A673 (cell line): Measurements from ENCODE around the gene PTRH1. TPM values are rescaled to one million over a fixed set of nuclear protein-coding genes. Genes with fewer than 3 reads are reported as not detected.

Source experiments
- BruUV-seq: library from RNA; stranded (reverse); fragments of 400-500 nt; replicated peaks from 2 replicates; lab custom pipeline; 2021; lab: Mats Ljungman, UMichigan
- CTCF ChIA-PET: fragments of 300-600 bp; sonication (Branson Sonifier 250); formaldehyde crosslinking; loops from one replicate; lab custom pipeline; 2022; ENCODE audit warnings: antibody characterized with exemption; lab: Charles Lee
- POLR2A ChIA-PET: fragments of 300-600 bp; sonication (Branson Sonifier 250); formaldehyde crosslinking; loops from one replicate; lab custom pipeline; 2022; ENCODE audit warnings: antibody characterized with exemption; ENCODE audit not compliant: low non-redundant PET; lab: Charles Lee
- DNase-seq: peaks from one replicate; pipeline ENCODE4 v3.0.0-alpha.2; 2015; ENCODE audit warnings: low spot score
- H3K27ac ChIP-seq: fragments of 200-600 bp; sonication (generic); 2 replicates; pipeline ENCODE4 v1.5.1; 2016; ENCODE audit warnings: mixed run types, low read depth, mild to moderate bottlenecking, mixed read lengths, antibody characterized with exemption, low read length; ENCODE audit not compliant: poor library complexity, severe bottlenecking
- H3K27me3 ChIP-seq: fragments of 200-600 bp; sonication (generic); replicated peaks from 2 replicates; pipeline ENCODE4 v1.6.1; 2017; ENCODE audit warnings: mixed run types, low read depth, mild to moderate bottlenecking, mixed read lengths, antibody characterized with exemption, low read length; ENCODE audit not compliant: insufficient read depth, poor library complexity
- H3K36me3 ChIP-seq: fragments of 200-600 bp; sonication (generic); 2 replicates; pipeline ENCODE4 v1.6.1; 2016; ENCODE audit warnings: mixed run types, mild to moderate bottlenecking, mixed read lengths, antibody characterized with exemption, low read length; ENCODE audit not compliant: insufficient read depth, poor library complexity, severe bottlenecking
- H3K4me1 ChIP-seq: fragments of 200-600 bp; sonication (generic); 2 replicates; pipeline ENCODE4 v1.6.1; 2017; ENCODE audit warnings: mixed run types, mild to moderate bottlenecking, mixed read lengths, antibody characterized with exemption, low read length; ENCODE audit not compliant: insufficient read depth, poor library complexity, severe bottlenecking
- H3K4me3 ChIP-seq: fragments of 200-600 bp; sonication (generic); 2 replicates; pipeline ENCODE4 v1.5.1; 2016; ENCODE audit warnings: low read depth, mixed run types, mild to moderate bottlenecking, mixed read lengths, low read length; ENCODE audit not compliant: poor library complexity, severe bottlenecking
- H3K9me3 ChIP-seq: fragments of 200-600 bp; sonication (generic); 2 replicates; pipeline ENCODE4 v1.6.1; 2016; ENCODE audit warnings: mixed run types, low read depth, mild to moderate bottlenecking, mixed read lengths, antibody characterized with exemption, low read length; ENCODE audit not compliant: poor library complexity, severe bottlenecking
- EZH2 ChIP-seq: fragments of 200-600 bp; sonication (generic); IDR thresholded peaks from 2 replicates; pipeline ENCODE4 v1.6.1; 2017; ENCODE audit warnings: borderline replicate concordance, low read depth, mild to moderate bottlenecking, mixed read lengths, antibody characterized with exemption, low read length; ENCODE audit not compliant: poor library complexity, severe bottlenecking
- intact Hi-C: fragments of 100-400 bp; cut with micrococcal nuclease; formaldehyde crosslinking; loops from one replicate; pipeline ENCODE4 v1.10.0; 2022; ENCODE audit not compliant: unreplicated experiment
- total RNA-seq: library from RNA; stranded (reverse); gene quantifications from 2 replicates; pipeline ENCODE4 v1.2.3, GENCODE V29; 2021
- TF ChIP-seq, protein P1 (sequence below): fragments of 300-800, 200-600 bp; sonication (generic); conservative IDR thresholded peaks from 2 replicates; pipeline ENCODE4 v1.5.1; 2017; ENCODE audit warnings: low read depth, mild to moderate bottlenecking, antibody characterized with exemption, low read length, moderate library complexity, mixed read lengths

The PTRH1 gene
- total RNA-seq, 1 experiment from 2014 or later = 9.3 TPM

DNA sequence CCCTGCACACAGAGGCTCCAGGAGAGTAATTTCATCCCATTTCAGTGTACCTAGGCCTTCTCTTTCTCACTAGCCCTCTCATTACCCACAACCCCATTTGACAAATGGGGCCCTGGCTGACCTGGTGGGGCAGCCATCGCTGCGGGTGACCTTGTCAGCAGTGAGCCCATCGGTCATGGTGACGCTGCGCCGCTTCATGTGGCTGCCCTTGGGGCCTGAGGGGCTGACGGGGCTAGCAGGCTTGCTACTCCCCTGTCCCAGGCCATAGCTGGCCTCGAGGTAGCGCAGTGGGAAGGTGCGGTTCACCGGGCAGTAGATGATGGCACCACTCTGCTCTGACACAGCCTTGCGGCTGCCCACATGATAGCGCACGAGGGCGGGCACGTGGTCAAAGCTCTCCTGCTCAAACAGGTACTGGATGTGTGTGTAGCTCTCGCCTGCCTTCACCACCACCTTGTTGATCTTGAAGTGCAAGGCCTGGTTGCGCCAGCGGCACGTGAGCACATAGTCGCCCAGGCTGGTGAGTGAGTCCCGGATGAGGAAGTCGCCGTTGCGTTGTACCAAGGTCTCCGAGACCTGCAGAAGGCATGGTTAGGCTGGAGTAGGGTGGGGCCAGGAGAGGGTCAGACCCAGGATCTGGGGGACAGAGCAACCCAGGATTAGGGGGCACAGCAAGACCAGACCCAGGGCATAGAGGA, 33.8 kb upstream of the PTRH1 start:
- CTCF ChIA-PET = no interaction called here
- no TSS peak for BruUV-seq
- intact Hi-C loops = no loop called here
- no peak overlapping the region for H3K27ac ChIP-seq
- H3K9me3 ChIP-seq = no peaks in the 10 kb centered on the region
- no peak overlapping the region for H3K4me3 ChIP-seq
- peaks cover under 1% of the 10 kb centered on the region for H3K4me1 ChIP-seq
- POLR2A ChIA-PET = no interaction called here
- no peaks in the 10 kb centered on the region for H3K36me3 ChIP-seq
- DNase-seq = no peak
- H3K27me3 ChIP-seq = peaks cover 30% of the 10 kb centered on the region
- no peak for TF ChIP-seq EZH2
- TF ChIP-seq, protein P1, sequence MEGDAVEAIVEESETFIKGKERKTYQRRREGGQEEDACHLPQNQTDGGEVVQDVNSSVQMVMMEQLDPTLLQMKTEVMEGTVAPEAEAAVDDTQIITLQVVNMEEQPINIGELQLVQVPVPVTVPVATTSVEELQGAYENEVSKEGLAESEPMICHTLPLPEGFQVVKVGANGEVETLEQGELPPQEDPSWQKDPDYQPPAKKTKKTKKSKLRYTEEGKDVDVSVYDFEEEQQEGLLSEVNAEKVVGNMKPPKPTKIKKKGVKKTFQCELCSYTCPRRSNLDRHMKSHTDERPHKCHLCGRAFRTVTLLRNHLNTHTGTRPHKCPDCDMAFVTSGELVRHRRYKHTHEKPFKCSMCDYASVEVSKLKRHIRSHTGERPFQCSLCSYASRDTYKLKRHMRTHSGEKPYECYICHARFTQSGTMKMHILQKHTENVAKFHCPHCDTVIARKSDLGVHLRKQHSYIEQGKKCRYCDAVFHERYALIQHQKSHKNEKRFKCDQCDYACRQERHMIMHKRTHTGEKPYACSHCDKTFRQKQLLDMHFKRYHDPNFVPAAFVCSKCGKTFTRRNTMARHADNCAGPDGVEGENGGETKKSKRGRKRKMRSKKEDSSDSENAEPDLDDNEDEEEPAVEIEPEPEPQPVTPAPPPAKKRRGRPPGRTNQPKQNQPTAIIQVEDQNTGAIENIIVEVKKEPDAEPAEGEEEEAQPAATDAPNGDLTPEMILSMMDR = no peak

DNA sequence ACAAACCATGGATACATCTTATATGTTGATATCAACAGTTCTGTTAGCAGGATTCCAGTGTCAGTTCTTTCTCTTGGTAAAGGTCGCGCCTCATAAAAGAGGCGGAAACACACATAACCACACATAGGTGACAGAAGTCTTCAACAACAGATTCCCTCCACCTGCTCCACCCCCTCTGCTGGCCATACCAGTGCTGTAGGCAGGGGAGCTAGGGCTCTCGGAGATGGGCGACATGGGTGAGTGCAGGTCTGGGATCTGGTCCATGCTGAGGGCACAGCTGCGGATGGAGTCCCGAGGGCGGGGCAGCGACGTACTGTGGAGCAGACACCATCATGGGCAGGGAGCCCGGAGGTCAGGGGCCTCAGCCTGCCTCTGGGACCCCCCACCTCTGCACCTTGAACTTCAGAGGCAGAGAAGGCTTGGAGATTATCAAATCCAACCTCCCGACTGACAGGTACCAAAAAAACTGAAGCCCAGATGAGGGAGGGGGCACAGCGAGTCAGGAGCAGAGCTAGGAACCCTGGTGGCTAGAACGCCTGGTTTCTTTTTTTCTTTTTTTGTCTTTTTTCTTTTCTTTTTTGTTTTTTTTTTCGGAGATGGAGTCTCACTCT, 31.6 kb upstream of the PTRH1 start:
- Histone ChIP-seq H3K27me3 (peaks cover 11% of the 10 kb centered on the region), H3K4me1 (no peaks in the 10 kb centered on the region), H3K36me3 (no peaks in the 10 kb centered on the region), H3K4me3 (no peak overlapping the region), H3K9me3 (no peaks in the 10 kb centered on the region), H3K27ac (no peak overlapping the region)
- BruUV-seq = no TSS peak
- intact Hi-C loops = no loop called here
- ChIA-PET POLR2A (no interaction called here), CTCF (no interaction called here)
- no peak for DNase-seq
- TF ChIP-seq, protein P1 = no peak
- no peak for TF ChIP-seq EZH2

DNA sequence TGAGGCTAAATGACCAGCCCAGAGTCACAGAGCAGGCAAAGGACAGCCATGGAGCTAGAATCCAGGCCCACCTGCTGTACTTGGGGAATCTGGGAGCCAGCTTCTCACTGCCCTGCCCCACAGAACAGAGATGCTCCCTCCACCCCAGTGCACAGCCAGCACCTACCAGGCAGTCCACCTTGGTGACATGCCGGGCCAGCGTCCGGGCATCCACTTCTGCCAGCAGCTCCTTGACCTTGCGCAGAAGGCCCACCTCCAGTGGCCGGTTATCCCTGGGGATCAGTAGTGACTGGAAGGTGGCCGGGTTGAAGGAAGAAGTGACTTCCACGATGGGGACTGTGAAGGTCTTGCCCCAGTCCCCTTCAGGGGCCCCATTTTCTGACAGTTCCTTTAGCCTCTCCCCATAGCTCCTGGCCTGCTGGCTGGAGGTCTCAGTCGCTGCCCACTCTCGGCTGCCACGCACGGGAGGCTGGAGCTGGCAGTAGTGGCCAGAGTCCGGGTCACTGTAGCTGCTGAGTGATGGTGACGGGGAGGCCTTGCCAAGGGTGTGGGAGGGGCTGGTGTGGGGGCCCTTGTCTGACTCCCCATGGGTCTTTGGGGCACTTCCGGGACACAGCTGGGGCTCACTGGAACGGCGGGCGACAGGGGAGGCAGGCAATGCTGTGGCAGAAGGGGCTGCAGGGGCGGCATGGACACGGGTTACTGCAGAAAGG, 29.1 kb upstream of the PTRH1 start:
- POLR2A ChIA-PET = no interaction called here
- Histone ChIP-seq H3K27me3 (no peaks in the 10 kb centered on the region), H3K9me3 (no peaks in the 10 kb centered on the region), H3K36me3 (no peaks in the 10 kb centered on the region), H3K4me1 (no peaks in the 10 kb centered on the region), H3K27ac (no peak overlapping the region), H3K4me3 (no peak overlapping the region)
- no TSS peak for BruUV-seq
- intact Hi-C loops = no loop called here
- no peak for DNase-seq
- CTCF ChIA-PET = interaction anchor here (2.9 kb wide), 1 partner anchor 10 kb away, joined by 7 read pairs; the partner anchor contains the start of gene TOR2A
- TF ChIP-seq, protein P1 = no peak
- no peak for TF ChIP-seq EZH2
